Liver (tissue), 3 donors: ENCODE data around the gene LTO1.

Source experiments
- EGR1 ChIP-seq, 2 donors: IDR thresholded peaks; 2 replicates each; pipeline ENCODE4 v1.6.1; 2016 to 2018; ENCODE audit warnings: antibody characterized with exemption in 2 of 2, low read depth in 2 of 2
- JUND ChIP-seq, 2 donors: IDR thresholded peaks; 2 replicates each; pipeline ENCODE4 v1.6.1; 2016; ENCODE audit warnings: antibody characterized with exemption in 2 of 2
- NR2F2 ChIP-seq: IDR thresholded peaks from 2 replicates; pipeline ENCODE4 v1.6.1; 2016; ENCODE audit warnings: antibody characterized with exemption
- RAD21 ChIP-seq, 2 donors: IDR thresholded peaks; 2 replicates each; pipeline ENCODE4 v1.6.1; 2016; ENCODE audit warnings: antibody characterized with exemption in 2 of 2, mild to moderate bottlenecking in 2 of 2
- TAF1 ChIP-seq: conservative IDR thresholded peaks from 2 replicates; pipeline ENCODE4 v1.6.1; 2016; ENCODE audit warnings: antibody characterized with exemption, mild to moderate bottlenecking
- TF ChIP-seq, protein P1 (sequence below): IDR thresholded peaks from 2 replicates; pipeline ENCODE4 v1.6.1; 2016; ENCODE audit warnings: antibody characterized with exemption
- TF ChIP-seq, protein P2 (sequence below): fragments of 150-350 bp; IDR thresholded peaks from 2 replicates; pipeline ENCODE4 v1.5.1; 2017; ENCODE audit warnings: improper control_type of control experiment, low read depth, low read length; ENCODE audit not compliant: missing input control
- donor health status: healthy.
- donor health status: healthy.

DNA sequence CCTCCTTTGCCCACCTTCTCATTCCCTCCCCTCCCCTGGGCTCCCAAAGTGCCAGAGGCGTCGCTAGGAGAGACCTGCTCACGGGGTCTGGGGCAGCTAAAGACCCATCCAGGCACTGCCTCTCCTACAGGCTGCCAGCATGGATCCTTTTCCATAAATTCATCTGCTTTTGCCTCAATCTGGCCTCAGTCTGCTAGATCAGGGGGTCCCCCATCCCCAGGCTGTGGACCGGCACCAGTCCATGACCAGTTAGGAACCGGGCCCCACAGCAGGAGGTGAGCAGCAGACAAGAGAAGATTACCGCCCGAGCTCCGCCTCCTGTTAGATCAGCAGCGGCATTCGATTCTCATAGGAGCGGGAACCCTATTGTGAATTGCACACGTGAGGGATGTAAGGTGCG, 12.3 kb downstream of the LTO1 start:
- TF ChIP-seq JUND (IDR thresholded peaks at IDR 0.05) = no peak
- no peak for TF ChIP-seq TAF1
- TF ChIP-seq, protein P1, sequence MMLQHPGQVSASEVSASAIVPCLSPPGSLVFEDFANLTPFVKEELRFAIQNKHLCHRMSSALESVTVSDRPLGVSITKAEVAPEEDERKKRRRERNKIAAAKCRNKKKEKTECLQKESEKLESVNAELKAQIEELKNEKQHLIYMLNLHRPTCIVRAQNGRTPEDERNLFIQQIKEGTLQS = no peak
- TF ChIP-seq, protein P2, sequence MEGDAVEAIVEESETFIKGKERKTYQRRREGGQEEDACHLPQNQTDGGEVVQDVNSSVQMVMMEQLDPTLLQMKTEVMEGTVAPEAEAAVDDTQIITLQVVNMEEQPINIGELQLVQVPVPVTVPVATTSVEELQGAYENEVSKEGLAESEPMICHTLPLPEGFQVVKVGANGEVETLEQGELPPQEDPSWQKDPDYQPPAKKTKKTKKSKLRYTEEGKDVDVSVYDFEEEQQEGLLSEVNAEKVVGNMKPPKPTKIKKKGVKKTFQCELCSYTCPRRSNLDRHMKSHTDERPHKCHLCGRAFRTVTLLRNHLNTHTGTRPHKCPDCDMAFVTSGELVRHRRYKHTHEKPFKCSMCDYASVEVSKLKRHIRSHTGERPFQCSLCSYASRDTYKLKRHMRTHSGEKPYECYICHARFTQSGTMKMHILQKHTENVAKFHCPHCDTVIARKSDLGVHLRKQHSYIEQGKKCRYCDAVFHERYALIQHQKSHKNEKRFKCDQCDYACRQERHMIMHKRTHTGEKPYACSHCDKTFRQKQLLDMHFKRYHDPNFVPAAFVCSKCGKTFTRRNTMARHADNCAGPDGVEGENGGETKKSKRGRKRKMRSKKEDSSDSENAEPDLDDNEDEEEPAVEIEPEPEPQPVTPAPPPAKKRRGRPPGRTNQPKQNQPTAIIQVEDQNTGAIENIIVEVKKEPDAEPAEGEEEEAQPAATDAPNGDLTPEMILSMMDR = no peak
- TF ChIP-seq NR2F2 = no peak
- TF ChIP-seq RAD21 (IDR thresholded peaks at IDR 0.05) = no peak
- no peak for TF ChIP-seq EGR1 (IDR thresholded peaks at IDR 0.05; ENCODE audit: low read depth in 2 of 2)
